RWPE2 (cell line): ENCODE results near the gene GNE.
"Not testable (repeated sequence)": the region's sequence is repeated elsewhere in the genome, so short reads cannot be mapped to it uniquely, and the experiment has no call there.

ENCODE experiments used
- ATAC-seq: fragments of 200-7000 bp; cut with Tn5 transposase; 3 replicates; pipeline ENCODE4 v1.9.1; 2021; ENCODE audit warnings: low read depth
- DNase-seq: peaks from one replicate; pipeline ENCODE4 v3.0.0-alpha.2; 2020; ENCODE audit warnings: low spot score
- H3K27ac ChIP-seq: fragments of 450-650 bp; 2 replicates; pipeline ENCODE4 v1.5.1; 2017; ENCODE audit warnings: mild to moderate bottlenecking; ENCODE audit not compliant: poor library complexity, severe bottlenecking
- H3K27me3 ChIP-seq: fragments of 250-450 bp; sonication (Bioruptor Pico); 2 replicates; pipeline ENCODE4 v1.5.1; 2021; ENCODE audit warnings: mild to moderate bottlenecking, moderate library complexity; ENCODE audit not compliant: insufficient read depth, poor library complexity, severe bottlenecking
- H3K36me3 ChIP-seq: fragments of 250-450 bp; sonication (Bioruptor Pico); 2 replicates; pipeline ENCODE4 v1.5.1; 2020; ENCODE audit warnings: low read depth, mild to moderate bottlenecking, moderate library complexity
- H3K4me1 ChIP-seq: fragments of 250-450 bp; sonication (Bioruptor Pico); 2 replicates; pipeline ENCODE4 v1.5.1; 2021; ENCODE audit warnings: mild to moderate bottlenecking, moderate library complexity; ENCODE audit not compliant: insufficient read depth, poor library complexity, severe bottlenecking
- H3K4me3 ChIP-seq: fragments of 250-450 bp; sonication (Bioruptor Pico); 2 replicates; pipeline ENCODE4 v1.5.1; 2021; ENCODE audit warnings: mild to moderate bottlenecking, moderate library complexity; ENCODE audit not compliant: severe bottlenecking
- H3K9me3 ChIP-seq: fragments of 250-450 bp; sonication (Bioruptor Pico); 2 replicates; pipeline ENCODE4 v1.5.1; 2021; ENCODE audit warnings: mild to moderate bottlenecking, moderate library complexity; ENCODE audit not compliant: severe bottlenecking
- TF ChIP-seq, protein P1 (sequence below): fragments of 450-650 bp; IDR thresholded peaks from one replicate; pipeline ENCODE4 v1.5.1; 2017; ENCODE audit warnings: mild to moderate bottlenecking, moderate library complexity; ENCODE audit not compliant: poor library complexity, severe bottlenecking

Gene GNE

DNA sequence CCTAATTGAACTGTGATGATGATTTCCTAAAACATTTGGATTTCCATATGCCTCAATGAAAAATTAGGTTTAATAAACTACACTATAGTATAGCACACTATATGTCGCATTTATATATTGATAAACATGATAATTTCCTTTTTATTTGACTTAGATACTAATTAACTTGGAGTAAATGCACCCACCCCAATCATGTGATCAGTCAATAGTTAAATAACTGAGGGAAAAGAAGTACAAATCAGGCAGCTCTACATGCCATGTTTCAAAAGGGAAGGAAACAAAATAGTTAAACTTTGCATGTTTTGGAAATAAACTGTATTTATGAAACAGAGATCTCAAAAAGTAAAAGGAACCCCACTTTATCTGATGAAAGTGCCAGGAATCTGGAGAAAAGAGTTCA is 18.0 kb upstream of the GNE start:
- H3K27ac ChIP-seq = no peak overlapping the region
- no peaks in the 10 kb centered on the region for H3K27me3 ChIP-seq
- H3K4me1 ChIP-seq = no peaks in the 10 kb centered on the region
- H3K36me3 ChIP-seq = no peaks in the 10 kb centered on the region
- ATAC-seq (no peak), DNase-seq (no peak)
- H3K9me3 ChIP-seq = no peaks in the 10 kb centered on the region
- H3K4me3 ChIP-seq = no peak overlapping the region
- TF ChIP-seq, protein P1, sequence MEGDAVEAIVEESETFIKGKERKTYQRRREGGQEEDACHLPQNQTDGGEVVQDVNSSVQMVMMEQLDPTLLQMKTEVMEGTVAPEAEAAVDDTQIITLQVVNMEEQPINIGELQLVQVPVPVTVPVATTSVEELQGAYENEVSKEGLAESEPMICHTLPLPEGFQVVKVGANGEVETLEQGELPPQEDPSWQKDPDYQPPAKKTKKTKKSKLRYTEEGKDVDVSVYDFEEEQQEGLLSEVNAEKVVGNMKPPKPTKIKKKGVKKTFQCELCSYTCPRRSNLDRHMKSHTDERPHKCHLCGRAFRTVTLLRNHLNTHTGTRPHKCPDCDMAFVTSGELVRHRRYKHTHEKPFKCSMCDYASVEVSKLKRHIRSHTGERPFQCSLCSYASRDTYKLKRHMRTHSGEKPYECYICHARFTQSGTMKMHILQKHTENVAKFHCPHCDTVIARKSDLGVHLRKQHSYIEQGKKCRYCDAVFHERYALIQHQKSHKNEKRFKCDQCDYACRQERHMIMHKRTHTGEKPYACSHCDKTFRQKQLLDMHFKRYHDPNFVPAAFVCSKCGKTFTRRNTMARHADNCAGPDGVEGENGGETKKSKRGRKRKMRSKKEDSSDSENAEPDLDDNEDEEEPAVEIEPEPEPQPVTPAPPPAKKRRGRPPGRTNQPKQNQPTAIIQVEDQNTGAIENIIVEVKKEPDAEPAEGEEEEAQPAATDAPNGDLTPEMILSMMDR = no peak

DNA sequence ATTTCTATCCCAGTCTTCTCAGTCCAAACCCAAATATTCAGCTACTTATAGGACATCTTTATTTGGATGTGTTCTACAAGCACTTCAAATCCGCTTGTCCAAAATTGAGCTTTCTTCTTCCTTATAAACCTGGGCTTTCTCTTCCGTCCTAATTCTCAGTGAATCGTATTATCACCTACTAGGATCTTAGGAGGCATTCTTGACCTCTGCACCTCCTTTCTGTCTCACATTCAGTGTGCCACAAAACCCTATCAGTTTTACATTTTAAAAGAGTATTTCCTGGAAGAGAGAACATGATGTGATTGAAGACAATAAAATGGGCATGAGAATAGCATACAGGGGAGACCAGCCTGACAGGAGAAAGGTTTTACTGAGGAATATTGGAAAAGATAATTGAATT is 16.8 kb upstream of the GNE start:
- Histone ChIP-seq H3K4me3 (no peak overlapping the region), H3K27me3 (no peaks in the 10 kb centered on the region), H3K36me3 (no peaks in the 10 kb centered on the region), H3K4me1 (no peaks in the 10 kb centered on the region), H3K9me3 (no peaks in the 10 kb centered on the region), H3K27ac (no peak overlapping the region)
- DNase-seq (no peak), ATAC-seq (no peak)
- TF ChIP-seq, protein P1 = no peak

DNA sequence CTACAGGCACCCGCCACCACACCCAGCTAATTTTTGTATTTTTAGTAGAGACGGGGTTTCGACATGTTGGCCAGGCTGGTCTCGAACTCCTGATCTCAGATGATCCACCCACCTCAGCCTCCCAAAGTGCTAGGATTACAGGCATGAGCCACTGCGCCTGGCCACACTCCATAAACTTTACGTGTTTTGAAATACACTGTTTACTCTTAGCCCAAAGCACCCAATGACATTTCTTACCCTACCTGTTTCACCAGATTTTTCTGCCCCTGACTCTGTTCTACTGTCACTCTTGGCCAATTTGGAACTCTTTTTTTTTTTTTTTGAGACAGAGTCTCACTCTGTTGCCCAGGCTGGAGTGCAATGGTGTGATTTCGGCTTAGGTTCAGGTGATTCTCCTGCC is 15.1 kb upstream of the GNE start:
- not testable (repeated sequence) for H3K4me3 ChIP-seq, H3K27ac ChIP-seq, ATAC-seq, H3K36me3 ChIP-seq, H3K27me3 ChIP-seq, H3K9me3 ChIP-seq, H3K4me1 ChIP-seq, DNase-seq

DNA sequence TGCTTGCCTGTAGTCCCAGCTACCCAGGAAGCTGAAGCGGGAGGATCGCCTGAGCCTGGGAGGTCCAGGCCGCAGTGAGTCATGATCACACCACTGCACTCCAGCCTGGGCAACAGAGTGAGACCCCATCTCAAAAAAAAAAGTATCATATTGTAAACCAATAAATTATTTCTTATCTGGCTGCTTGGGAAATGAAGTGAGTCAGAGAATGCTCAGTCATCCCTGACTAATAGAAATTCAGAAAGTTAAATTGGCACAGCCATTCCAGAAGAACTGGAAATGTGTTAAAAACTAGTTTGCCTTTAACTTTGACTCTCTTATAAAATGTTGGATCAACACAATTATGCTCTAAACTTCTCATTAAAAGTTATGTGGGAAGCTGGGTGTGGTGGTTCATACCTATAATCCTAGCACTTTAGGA is 9.8 kb upstream of the GNE start:
- ATAC-seq = peak; percentile 61
- Histone ChIP-seq H3K36me3 (no peaks in the 10 kb centered on the region), H3K27ac (peak overlapping the region; percentile 49), H3K27me3 (no peaks in the 10 kb centered on the region), H3K4me1 (peaks cover 7% of the 10 kb centered on the region), H3K4me3 (no peak overlapping the region), H3K9me3 (no peaks in the 10 kb centered on the region)
- TF ChIP-seq, protein P1 = no peak
- DNase-seq = no peak

DNA sequence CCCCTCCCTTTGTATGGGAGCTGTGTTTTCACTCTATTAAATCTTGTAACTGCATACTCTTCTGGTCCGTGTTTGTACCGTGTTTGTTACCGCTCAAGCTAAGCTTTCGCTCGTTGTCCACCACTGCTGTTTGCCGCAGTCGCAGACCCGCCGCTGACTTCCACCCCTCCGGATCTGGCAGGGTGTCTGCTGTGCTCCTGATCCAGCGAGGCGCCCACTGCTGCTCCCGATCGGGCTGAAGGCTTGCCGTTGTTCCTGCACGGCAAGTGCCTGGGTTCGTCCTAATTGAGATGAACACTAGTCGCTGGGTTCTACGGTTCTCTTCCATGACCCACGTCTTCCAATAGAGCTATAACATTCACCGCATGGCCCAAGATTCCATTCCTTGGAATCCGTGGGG is 6.6 kb upstream of the GNE start:
- no peaks in the 10 kb centered on the region for H3K9me3 ChIP-seq
- DNase-seq (no peak), ATAC-seq (no peak)
- no peaks in the 10 kb centered on the region for H3K36me3 ChIP-seq
- peaks cover 7% of the 10 kb centered on the region for H3K4me1 ChIP-seq
- no peaks in the 10 kb centered on the region for H3K27me3 ChIP-seq
- H3K4me3 ChIP-seq = no peak overlapping the region
- no peak overlapping the region for H3K27ac ChIP-seq
- TF ChIP-seq, protein P1 = no peak
